Measurements from ENCODE around the gene KRT4.
A peak's percentile ranks its signal among the peaks of the same experiment; 100 is the strongest.

The KRT4 gene

DNA sequence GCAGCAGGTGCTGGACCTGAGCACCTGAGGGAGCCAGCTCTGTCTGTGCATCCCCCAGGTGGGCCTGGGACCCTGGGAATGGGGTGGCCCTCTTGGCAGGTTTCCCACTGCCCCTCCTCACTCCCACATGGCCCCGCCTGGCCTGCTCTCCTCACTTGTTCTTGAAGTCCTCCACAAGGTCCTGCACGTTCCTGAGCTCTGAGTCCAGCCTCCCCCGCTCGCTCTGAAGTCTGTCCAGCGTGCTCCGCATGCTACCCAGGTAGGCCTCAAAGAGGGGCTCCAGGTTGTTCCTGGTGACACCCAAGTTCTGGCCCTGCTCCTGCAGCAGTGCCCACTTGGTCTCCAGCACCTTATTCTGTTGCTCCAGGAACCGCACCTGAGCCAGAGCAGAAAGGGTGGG lies 17.3 kb upstream of the KRT4 start:
- no peaks in the 10 kb centered on the region for H3K36me3 Mint-ChIP-seq (ENCODE audit: low read depth)
- TF ChIP-seq, protein P1, sequence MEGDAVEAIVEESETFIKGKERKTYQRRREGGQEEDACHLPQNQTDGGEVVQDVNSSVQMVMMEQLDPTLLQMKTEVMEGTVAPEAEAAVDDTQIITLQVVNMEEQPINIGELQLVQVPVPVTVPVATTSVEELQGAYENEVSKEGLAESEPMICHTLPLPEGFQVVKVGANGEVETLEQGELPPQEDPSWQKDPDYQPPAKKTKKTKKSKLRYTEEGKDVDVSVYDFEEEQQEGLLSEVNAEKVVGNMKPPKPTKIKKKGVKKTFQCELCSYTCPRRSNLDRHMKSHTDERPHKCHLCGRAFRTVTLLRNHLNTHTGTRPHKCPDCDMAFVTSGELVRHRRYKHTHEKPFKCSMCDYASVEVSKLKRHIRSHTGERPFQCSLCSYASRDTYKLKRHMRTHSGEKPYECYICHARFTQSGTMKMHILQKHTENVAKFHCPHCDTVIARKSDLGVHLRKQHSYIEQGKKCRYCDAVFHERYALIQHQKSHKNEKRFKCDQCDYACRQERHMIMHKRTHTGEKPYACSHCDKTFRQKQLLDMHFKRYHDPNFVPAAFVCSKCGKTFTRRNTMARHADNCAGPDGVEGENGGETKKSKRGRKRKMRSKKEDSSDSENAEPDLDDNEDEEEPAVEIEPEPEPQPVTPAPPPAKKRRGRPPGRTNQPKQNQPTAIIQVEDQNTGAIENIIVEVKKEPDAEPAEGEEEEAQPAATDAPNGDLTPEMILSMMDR (IDR thresholded peaks at IDR 0.05; ENCODE audit: unreplicated experiment in 3 of 3), result no peak
- no peaks in the 10 kb centered on the region for H3K4me1 Mint-ChIP-seq
- no peaks in the 10 kb centered on the region for H3K9me3 Mint-ChIP-seq
- no peak overlapping the region for H3K4me3 Mint-ChIP-seq
- H3K27ac Mint-ChIP-seq, result no peak overlapping the region
- H3K27me3 Mint-ChIP-seq (ENCODE audit: low read depth), result peaks cover 5% of the 10 kb centered on the region

DNA sequence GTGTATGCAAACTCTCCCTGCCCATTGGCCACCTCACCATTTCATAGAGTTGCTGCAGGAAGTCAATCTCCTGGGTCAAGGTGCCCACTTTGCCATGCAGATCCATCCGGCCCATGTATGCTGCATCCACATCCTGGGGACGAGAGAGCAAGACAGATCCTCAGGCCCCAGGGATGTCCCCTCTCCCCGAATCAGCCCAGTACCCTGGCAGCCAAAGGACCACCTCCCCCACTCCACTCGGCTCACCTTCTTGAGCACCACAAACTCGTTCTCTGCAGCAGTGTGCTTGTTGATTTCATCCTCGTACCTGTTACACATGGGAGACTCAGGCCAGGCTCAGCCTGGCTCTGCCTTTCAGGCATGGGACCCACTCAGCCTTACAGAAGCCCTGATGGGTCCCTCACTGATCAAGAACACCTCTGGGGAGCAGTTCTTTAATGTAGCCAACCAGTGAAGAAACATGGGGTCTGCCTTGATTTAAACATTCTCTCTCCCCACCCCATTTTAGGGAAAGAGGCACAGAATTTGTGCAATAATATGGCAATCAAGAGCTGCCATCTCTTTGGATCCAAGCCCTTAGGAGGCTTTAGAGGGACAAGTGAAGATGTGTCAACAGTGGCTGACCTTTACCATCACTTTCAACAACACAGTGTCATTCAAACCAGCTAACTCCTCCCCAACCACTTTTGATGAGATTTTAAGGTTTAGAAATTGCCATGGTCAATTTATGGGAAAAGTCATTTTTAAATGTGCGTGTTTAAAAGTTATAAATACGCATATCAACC lies 16.3 kb upstream of the KRT4 start:
- H3K9me3 Mint-ChIP-seq, result no peaks in the 10 kb centered on the region
- TF ChIP-seq, protein P1 (IDR thresholded peaks at IDR 0.05; ENCODE audit: unreplicated experiment in 3 of 3), result no peak
- H3K27ac Mint-ChIP-seq, result no peak overlapping the region
- no peak overlapping the region for H3K4me3 Mint-ChIP-seq
- no peaks in the 10 kb centered on the region for H3K36me3 Mint-ChIP-seq (ENCODE audit: low read depth)
- no peaks in the 10 kb centered on the region for H3K4me1 Mint-ChIP-seq
- H3K27me3 Mint-ChIP-seq (ENCODE audit: low read depth), result peaks cover 4% of the 10 kb centered on the region

DNA sequence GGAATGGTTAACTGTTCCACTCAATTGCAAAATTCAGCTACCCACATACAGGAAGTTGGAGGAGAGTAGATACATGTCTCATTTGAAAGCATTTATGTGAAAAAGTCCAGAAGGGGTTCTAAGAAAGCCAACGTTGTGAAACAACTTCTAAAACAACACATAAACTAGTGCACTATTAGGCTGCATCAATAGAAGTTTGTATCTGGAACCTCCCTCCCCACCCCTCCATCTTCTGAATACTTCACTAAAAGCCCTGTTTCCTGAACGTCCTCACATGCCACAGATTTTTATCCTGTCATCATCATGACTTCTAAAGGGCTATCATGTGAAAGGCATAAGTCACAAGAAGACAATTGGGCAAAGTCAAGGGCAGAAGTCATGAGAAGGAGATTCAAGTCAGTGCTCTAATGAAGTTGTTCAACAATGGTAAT lies 14.7 kb upstream of the KRT4 start:
- no peaks in the 10 kb centered on the region for H3K4me1 Mint-ChIP-seq
- H3K4me3 Mint-ChIP-seq, result no peak overlapping the region
- H3K27ac Mint-ChIP-seq, result no peak overlapping the region
- TF ChIP-seq, protein P1 (IDR thresholded peaks at IDR 0.05; ENCODE audit: unreplicated experiment in 3 of 3), result no peak
- no peaks in the 10 kb centered on the region for H3K9me3 Mint-ChIP-seq
- no peaks in the 10 kb centered on the region for H3K36me3 Mint-ChIP-seq (ENCODE audit: low read depth)
- peaks cover 6% of the 10 kb centered on the region for H3K27me3 Mint-ChIP-seq (ENCODE audit: low read depth)

DNA sequence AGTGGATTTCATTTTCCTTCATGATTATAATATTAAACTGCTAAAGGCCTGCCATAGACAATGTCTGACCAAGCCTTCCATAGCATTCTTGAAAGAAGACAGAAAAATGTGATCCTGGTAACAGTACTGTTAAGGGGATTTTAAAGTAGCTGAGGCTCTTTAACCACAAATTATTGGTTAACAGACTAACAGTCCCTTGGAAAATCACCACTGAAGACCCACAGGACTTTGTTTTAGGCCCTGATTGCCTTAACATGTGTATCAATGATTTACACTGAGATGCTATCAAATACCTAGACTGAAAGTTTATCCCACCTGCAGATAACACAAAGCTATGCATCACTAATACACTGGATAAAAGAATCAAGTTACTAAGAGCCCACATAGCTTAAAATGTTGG lies 14.2 kb upstream of the KRT4 start:
- H3K27ac Mint-ChIP-seq, result no peak overlapping the region
- peaks cover 8% of the 10 kb centered on the region for H3K27me3 Mint-ChIP-seq (ENCODE audit: low read depth)
- H3K4me3 Mint-ChIP-seq, result no peak overlapping the region
- H3K36me3 Mint-ChIP-seq (ENCODE audit: low read depth), result no peaks in the 10 kb centered on the region
- no peaks in the 10 kb centered on the region for H3K4me1 Mint-ChIP-seq
- H3K9me3 Mint-ChIP-seq, result no peaks in the 10 kb centered on the region
- TF ChIP-seq, protein P1 (IDR thresholded peaks at IDR 0.05; ENCODE audit: unreplicated experiment in 3 of 3), result no peak

DNA sequence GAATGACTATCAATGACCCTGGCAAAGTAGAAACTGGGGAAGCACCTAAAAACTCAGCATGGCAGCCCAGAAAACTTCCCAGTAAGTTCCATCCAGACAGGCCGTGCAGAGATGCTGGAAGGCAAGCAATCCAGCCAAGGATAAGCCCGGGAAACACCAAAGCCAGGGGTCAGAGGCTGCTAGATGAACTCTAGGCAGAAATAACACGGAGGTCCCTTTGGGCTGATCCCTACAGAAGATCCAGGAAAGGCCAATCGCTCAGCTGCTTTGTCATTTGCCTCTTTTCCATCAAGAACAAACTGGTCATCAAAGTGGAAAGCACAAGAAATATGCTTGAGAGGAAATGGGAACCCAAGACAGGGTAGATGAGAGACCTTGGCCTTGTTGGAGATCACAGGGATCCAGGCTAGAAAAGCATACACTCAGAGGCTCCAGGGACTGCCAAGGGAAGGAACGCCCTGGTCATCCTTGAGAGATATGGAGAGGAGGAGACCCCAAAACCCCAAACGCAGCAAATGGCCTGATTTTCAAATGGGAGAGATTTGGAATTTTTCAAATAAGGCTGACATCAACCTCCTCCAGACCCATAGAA lies 13.7 kb upstream of the KRT4 start:
- Mint-ChIP-seq H3K9me3 (no peaks in the 10 kb centered on the region), H3K4me3 (no peak overlapping the region), H3K4me1 (no peaks in the 10 kb centered on the region), H3K27me3 (ENCODE audit: low read depth) (peaks cover 8% of the 10 kb centered on the region), H3K36me3 (ENCODE audit: low read depth) (no peaks in the 10 kb centered on the region), H3K27ac (peak overlapping the region in 1 of 3 experiments; percentile 25)
- TF ChIP-seq, protein P1 (IDR thresholded peaks at IDR 0.05; ENCODE audit: unreplicated experiment in 3 of 3), result no peak
